Stimulated activated CD8-positive, alpha-beta memory T cell treated with anti-CD3 and anti-CD28 coated beads, Interleukin-15, amount 100 ng/mL, for 1 hour (primary cell): Measurements from ENCODE around the gene CSRP3.

Experiments used
- DNase-seq: peaks from one replicate; pipeline ENCODE4 v3.0.0-alpha.2; 2020; ENCODE audit warnings: low read depth

The CSRP3 gene

GRCh38 chr11:19225123-19225522, 23.3 kb upstream of the CSRP3 start:
- DNase-seq: no peak

- DNase-seq: no peak
Observed at GRCh38 chr11:19220903-19221724, 19.3 kb upstream of the CSRP3 start.

- no peak for DNase-seq
Observed at GRCh38 chr11:19218786-19219460, 17.1 kb upstream of the CSRP3 start.

GRCh38 chr11:19218216-19218615, 16.4 kb upstream of the CSRP3 start:
- DNase-seq: no peak

- DNase-seq: no peak
Observed at GRCh38 chr11:19216709-19217374, 15.1 kb upstream of the CSRP3 start.

GRCh38 chr11:19216021-19216420, 14.2 kb upstream of the CSRP3 start:
- DNase-seq: no peak

- no peak for DNase-seq
Observed at GRCh38 chr11:19209617-19210370, 8.0 kb upstream of the CSRP3 start.

- DNase-seq: no peak
Observed at GRCh38 chr11:19208959-19209546, 7.3 kb upstream of the CSRP3 start.

- DNase-seq: no peak
Observed at GRCh38 chr11:19208181-19208580, 6.4 kb upstream of the CSRP3 start.

GRCh38 chr11:19204836-19205235, 3.1 kb upstream of the CSRP3 start:
- DNase-seq: no peak

- DNase-seq: no peak
Observed at GRCh38 chr11:19200410-19201201, 1.2 kb downstream of the CSRP3 start.

- no peak for DNase-seq
Observed at GRCh38 chr11:19199771-19200170, 2.0 kb downstream of the CSRP3 start.

- DNase-seq: no peak
Observed at GRCh38 chr11:19199048-19199447, 2.7 kb downstream of the CSRP3 start.

- no peak for DNase-seq
Observed at GRCh38 chr11:19196432-19196831, 5.4 kb downstream of the CSRP3 start.

- DNase-seq: no peak
Observed at GRCh38 chr11:19194620-19195308, 7.0 kb downstream of the CSRP3 start.

- no peak for DNase-seq
Observed at GRCh38 chr11:19193916-19194315, 7.9 kb downstream of the CSRP3 start.

- DNase-seq: no peak
Observed at GRCh38 chr11:19191530-19192169, 10.1 kb downstream of the CSRP3 start.

- no peak for DNase-seq
Observed at GRCh38 chr11:19187833-19188258, 13.9 kb downstream of the CSRP3 start.

GRCh38 chr11:19187114-19187832, 14.5 kb downstream of the CSRP3 start:
- no peak for DNase-seq
